HG03103 (cell line): Measurements from ENCODE around the gene ATE1.
A peak's percentile ranks its signal among the peaks of the same experiment; 100 is the strongest.
"Not testable (repeated sequence)": the region's sequence is repeated elsewhere in the genome, so short reads cannot be mapped to it uniquely, and the experiment has no call there.

Source experiments
- ATAC-seq: cut with Tn5 transposase; IDR thresholded peaks from one replicate; pipeline ENCODE4 v1.9.1; 2021; ENCODE audit warnings: low read depth; ENCODE audit not compliant: unreplicated experiment

The ATE1 gene

DNA sequence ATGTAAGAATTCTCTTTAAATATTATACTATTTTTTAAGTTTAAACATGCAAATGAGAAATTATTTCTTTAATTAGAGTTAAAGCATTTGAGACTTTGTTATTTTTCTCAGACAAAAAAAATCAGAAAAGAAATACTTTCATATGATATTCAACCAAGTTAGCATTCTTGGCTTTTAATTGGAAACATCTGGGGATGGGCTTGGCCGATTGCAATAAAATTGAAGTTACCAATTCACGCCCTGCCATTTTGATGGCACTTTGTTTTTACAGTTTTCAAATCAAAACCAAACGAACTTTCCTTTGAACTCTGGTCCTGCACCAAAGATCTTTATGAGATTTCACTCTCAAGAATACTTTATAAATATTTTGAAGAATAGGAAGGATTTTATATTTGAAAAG is 127.7 kb downstream of the ATE1 start:
- ATAC-seq = no peak

DNA sequence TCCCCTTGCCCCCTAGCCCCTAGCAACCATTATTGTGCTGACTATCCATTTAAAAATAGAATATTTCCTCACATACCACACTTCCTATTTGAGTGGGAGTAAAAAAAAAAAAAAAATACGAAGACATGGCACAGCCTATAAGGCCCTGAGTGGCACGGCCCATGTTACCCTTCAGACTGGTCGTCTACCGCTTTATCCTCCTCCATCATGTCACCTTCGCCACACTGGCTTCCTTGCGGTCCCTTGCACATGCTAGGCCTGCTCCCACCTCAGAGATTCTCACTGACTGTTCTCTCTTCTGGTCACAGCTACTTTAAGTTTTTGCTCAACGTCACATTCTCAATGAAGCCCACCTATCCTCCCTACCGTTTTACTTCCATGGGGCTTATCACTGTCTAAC is 130.3 kb downstream of the ATE1 start:
- no peak for ATAC-seq

DNA sequence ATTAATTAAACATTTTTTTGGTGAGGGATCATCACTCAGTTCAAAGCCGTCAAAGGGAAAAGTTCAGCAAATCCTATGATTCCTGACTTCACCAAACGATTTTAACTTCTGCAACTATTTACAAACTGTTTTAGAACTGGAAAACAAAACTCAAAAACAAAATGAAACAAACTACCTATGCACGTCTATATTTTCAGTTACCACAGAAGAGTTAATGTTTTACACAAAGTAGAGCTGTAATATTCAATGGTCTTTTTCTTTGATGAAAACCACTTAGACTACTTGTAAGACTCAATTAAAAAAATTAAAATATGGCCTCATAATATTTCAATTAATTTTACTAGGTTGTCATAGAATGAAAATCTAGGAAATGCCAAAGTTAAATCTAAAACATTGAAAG is 131.5 kb downstream of the ATE1 start:
- ATAC-seq = no peak

DNA sequence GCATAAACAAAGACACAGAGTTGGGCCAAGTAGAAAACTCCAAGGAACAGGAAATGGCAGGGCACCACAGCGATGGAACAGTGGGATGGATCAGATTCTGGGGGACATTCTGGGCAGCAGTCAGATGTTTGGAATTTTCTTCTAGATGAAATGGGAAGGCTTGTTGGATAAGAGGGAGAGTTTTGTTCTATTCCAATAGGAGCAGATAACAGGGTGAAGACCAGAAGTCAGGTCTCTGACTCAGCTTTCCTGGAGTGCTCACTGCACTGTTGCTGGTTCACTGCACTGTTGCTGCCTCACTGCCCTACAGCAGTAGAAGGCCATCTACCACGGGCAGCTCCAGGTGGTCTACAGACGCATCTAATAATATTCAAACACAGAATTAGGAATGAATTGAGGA is 135.6 kb downstream of the ATE1 start:
- no peak for ATAC-seq

DNA sequence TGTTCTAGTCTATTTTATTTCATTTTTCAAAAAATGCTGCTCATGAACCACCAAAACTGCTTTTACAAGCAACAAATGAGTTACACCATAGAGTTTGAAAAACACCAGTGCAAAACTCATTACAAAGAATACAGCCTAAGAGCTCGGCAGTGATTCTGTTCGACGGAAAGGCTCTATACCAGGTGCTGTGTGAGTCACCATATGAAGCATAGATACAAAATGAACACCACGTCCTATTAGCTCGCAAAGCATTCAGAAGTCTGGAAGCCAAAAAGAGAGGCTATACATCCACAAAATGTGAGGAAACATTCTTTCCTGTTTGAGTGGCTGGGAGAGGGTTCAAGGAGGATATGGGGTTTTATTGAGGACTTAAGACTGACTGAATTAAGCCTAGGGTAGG is 136.1 kb downstream of the ATE1 start:
- no peak for ATAC-seq

DNA sequence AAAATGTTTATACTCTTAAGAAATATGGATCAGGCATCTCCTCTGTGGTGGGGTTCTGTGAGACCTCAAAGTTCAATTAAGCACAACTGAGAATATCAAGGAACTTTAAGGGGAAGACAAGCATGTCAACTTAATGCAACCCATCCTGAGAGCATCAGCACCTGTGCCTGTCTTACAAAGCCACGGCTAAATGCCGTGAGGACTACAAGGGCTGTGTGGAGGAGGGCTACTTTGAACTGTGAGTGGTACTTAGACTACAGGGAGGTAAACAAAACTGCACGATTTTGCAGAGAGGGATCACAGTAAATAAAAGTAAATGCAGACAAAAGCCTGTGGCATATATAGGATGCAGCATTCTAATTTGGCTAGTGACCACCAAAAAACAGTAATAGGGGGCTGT is 139.1 kb downstream of the ATE1 start:
- no peak for ATAC-seq

DNA sequence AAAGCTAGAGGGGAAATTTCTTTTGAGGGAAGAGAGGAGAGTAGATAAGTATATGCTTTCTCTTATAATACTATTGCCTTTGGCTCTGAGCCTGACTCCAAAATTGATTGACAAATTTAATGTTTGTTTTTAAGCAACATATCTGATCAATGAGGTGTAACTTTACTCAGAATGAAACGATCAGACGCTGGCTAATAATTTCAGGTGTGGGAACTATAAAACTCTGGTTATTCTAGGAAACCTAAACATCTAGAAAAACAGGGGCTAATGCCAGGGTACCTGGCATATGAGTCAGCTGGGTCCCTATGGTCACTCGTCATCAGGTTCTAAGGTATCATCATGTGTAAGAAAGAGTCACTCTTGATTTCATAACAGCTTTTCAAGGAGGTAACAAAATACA is 139.7 kb downstream of the ATE1 start:
- no peak for ATAC-seq

DNA sequence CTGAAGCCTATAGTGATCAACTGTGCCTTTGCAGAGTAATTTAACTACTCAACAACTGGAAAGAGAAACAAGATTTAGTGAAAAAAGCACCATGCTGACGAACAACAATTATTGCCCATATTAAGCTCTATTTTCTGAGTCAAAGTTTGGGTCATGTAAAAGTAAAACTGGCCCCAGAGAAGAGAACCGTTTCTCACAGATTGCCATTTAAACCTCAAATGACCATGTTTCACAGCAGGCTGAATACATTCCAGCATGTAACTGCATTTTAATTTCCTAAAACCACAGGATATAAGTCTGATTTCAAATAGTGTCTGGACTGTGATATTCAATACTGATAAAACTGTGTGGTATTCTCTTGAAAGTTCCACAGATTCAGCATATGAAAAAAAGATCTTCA is 140.7 kb downstream of the ATE1 start:
- ATAC-seq = no peak

DNA sequence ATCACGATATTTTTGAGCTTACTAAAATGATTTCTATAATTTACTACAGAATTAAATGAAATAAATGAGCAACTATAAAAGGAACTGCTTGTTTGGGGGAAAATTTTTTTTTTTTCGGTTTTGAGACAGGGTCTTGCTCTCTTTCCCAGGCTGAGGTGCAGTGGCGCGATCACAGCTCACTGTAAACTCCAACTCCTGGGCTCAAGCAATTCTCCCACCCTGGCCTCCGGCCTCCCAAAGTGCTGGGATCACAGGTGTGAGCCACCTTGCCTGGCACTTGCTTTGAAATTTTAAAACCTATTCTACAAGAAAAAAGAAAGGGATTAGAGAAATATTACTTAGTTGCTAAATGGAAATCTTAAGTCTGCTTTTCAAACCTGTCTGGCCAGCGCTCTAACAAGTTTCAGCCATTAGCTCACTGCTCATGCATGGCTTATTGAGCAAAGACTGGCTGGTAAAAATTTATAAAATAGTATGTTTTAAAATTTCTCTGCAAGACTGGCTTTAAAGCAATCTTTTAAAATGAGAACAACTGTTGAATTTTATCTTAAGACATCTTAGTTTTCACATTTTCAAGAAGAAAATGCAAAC is 144.0 kb downstream of the ATE1 start:
- no peak for ATAC-seq

DNA sequence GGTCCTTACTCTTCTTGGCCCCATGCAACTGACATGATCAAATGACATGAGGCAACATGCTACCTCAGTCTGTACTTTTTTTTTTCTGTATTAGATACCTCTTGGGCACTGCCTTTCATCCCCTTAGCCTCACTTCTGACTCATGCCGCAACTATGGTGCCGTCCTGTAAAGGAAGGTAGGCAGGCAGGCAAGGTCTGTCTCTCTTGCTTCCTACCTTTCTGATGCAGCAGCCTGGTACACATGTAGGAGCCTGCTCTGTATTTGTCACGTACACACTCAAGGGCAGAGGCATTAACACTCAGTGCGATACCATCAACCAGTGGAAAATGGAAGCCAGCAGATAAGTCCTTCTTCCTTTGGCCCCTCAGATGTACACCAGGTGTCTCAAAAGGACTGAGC is 146.7 kb downstream of the ATE1 start:
- ATAC-seq = no peak

DNA sequence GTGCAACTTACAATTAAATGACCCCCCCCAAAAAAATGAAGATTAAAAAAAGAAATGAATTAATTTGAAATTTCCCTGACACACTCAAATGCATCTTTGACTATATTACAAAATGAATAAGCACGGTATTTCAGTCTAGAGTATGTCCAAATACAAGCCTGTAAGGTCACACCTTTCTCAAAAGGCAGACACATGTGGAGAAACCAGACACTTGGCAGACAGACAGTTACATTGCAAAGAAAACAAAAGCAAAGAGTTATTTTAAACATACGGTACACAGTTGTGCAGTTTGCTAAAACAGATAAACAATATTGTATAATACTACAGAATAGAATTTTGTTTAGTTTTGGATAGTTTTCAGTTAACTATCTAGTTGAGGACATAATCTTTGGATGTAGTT is 153.0 kb downstream of the ATE1 start:
- no peak for ATAC-seq

DNA sequence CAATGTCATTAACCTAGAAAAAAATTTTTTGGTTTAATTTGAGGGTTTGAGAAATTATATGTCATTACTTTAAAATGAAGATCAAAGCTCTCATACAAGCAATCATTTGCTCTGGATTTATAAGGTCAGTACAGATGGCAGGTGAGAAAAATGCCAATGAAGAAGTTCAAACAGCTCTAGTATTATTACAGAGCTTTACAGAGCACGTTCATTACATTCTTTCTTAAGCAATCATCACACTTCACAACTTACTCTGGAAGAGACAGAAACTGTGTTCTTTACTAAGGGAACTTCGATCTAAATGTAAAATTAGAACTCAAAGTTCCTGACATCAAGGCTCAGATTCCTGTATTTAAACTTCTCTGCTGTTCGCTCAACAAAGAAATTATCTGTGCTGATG is 153.4 kb downstream of the ATE1 start:
- no peak for ATAC-seq

DNA sequence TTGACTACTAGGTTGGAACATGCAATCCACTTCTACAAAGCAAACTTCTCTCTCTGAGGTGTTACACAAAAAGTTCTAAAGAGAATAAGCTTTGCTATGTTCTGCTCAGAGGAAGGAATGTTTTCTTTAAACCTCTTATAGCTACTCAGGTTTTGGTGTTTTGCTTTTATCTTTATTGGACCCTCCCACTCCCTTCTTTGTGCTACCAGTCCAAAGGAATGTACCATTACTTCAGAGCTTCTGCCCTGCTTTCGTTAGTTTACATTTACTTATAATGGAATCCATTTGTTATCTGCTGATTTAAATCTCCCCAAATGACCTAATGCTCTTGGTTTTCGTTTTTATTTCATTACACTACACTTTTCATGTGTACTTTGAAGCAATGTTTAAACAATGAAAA is 154.9 kb downstream of the ATE1 start:
- ATAC-seq = no peak

DNA sequence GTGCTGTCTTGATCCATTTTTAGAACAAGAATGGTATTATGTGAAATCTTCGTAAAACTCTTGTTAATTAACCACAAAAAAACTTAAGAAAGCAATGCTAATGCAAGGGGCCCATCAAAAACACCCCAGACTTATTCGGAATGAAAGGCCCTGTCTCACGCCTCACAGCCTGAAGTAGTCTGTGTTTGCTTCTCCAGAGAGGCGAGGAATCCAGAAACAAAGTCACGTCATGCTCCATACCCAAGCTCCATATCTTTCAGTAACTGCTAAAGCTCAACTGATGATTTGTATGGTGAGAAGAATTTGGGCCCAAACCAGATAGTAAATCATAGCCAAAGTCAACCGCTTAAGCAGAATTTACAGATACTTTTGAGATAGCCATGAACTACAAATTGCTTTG is 155.4 kb downstream of the ATE1 start:
- ATAC-seq = no peak

DNA sequence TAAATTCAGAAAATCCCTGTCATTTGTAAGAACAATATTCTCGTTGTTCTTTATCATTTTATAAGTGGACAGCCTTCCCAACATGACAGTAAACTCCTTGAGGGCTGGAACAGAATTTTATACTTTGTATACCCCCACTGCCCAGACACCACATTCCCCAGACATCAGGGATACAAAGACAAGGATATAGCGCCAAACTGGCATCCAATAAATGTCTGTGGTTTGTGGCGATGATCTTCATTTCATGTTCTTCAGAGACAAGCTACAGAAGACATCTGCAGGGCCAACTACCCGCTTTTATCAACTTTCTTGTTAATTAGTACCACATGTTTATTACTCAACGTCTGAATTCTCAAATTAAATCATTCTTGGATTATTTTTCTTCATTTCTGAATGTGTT is 155.9 kb downstream of the ATE1 start:
- no peak for ATAC-seq

DNA sequence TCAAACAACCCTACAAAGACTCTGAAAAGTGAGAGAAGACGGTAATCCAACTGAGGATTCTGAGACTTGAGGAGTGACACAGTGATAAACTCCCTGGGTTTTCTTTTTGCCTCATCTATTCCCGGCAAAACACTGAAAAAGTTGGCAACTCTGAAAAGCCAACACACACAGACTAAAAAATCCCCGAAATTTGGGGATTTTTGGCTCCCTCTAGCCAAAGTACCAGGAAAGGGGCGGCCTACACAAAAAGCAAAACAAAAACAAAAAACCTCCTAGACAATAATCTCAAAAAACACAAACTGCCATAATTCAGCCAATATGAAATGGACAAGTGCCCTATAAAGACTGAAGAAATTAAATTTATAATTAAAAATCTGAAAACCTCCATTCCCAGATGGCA is 161.4 kb downstream of the ATE1 start:
- no peak for ATAC-seq

DNA sequence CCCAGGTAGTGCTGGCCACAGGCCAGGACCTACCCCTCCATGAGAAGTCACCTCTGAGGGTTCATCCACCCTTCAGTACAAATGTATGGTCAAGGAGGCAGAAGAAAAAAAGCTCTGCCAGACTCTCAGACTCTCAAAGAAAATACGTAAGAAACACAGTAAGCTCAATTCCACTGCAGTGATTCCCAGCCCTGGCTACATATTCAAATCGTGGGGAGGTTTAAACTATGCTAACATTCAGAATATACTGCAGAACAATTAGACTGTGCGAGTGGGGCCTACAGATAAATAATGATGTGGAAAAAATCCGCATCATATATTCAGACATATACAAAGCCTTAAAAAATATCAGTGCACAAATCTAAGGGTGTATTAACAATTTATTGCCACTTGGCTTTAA is 162.6 kb downstream of the ATE1 start:
- ATAC-seq = no peak

DNA sequence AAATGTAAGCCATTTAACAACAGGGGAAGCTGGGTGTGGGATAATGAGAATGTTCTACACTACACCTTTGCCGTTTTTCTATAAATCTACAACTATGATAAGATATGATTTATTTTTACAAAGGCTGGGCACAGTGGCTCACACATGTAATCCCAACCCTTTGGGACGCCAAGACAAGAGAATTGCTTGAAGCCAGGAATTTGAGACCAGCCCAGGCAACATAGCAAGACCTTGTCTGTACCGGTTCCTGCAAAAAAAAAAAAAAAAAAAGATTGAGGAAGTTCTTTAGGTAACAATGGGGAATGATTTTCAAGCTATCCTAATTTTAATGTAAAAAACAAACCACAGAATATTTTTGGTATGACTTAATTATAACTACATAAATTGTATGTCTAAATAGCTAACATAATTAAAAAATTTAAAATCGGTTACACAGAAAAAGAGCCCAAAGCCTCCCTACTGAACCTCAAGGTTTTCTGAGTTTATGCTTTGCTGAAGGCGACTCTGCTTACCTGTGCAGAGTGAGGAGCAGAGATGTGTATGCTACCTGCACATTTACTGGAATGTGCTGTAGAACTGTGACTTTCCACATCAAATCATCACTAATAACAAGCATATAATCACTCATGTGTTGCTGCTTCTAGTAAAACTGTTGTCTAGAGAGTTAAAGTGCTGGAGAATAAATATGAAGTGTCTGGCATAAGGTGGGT is 163.4 kb downstream of the ATE1 start:
- no peak for ATAC-seq

DNA sequence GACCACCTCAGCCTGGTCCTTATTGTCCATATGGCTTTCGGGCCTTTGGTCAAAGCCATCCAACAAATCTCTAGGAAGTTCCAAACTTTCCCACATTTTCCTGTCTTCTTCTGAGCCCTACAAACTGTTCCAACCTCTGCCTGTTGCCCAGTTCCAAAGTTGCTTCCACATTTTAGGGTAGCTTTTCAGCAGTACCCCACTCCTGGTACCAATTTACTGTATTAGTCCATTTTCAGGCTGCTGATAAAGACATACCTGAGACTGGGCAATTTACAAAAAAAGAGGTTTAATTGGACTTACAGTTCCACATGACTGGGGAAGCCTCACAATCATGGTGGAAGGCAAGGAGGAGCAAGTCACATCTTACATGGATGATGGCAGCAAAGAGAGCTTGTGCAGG is 170.6 kb downstream of the ATE1 start:
- ATAC-seq = not testable (repeated sequence)

DNA sequence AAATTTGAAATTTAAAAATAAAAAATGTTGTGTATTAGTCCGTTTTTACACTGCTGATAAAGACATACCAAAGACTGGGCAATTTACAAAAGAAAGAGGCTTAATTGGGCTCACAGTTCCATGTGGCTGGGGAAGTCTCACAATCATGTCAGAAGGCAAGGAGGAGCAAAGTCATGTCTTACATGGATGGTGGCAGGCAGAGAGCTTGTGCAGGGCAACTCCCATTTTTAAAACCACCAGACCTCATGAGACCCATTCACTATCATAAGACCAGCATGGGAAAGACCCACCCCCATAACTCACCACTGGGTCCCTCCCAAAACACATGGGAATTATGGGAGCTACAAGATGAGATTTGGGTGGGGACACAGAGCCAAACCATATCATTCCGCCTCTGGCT is 172.3 kb downstream of the ATE1 start:
- not testable (repeated sequence) for ATAC-seq

DNA sequence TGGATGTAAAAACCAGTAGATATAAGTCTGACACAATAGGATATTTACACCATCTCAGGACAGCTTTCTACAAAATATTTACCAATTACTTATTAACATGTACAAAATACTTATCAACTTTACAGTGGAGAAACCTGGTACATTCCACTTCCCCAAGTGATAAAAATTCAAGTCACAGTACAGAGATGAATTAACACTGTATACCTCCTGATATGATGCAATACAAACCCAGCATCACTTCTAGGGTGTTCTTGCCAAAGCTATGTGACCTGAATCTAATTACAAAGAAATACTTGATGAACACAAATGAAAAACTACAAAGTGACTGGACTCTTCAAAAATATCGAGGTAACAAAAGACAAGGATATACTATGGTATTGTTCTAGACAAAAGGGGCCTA is 173.2 kb downstream of the ATE1 start:
- ATAC-seq = no peak

DNA sequence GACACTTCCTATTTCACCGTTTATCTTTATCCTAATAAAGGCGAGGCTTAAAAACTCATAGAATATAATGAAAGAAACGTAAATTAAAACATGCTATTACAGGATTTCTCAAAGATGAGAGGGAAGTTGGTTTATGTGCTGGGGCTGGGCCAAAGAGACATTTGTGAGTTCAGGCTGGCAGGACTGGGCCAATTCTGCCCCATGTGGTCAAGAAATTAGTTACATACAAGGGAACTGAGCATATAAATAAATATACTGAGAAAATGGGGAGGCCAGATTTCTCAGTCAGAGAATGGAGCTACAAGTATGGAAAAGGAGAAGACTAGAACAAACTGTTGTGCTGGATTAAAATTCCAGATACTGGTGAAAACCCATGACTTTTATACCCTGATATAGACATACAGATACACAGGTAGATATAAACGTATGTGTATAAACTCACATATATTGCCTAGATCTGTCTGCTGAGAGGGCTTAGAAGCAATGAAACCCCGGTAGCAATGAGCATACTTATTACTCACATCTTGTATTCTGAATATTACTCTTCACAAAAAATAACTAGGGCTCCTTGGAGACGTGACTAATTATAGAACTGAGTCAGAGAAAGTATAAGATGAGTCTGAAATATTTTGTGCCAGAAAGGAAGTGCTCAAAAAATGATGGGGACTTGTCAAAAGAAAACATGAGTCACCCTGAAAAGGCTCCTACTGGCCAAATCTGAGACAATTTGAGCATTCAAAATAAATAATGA is 173.9 kb downstream of the ATE1 start:
- peak; percentile 84 for ATAC-seq
